CD4-positive, alpha-beta T cell treated with Interleukin-1 beta for 1 hour (primary cell): ENCODE measurements around the gene TKT.

Source experiments
- DNase-seq, 2 donors: peaks; one replicate each; pipeline ENCODE4 v3.0.0-alpha.2; 2020 to 2022

TKT gene

DNA sequence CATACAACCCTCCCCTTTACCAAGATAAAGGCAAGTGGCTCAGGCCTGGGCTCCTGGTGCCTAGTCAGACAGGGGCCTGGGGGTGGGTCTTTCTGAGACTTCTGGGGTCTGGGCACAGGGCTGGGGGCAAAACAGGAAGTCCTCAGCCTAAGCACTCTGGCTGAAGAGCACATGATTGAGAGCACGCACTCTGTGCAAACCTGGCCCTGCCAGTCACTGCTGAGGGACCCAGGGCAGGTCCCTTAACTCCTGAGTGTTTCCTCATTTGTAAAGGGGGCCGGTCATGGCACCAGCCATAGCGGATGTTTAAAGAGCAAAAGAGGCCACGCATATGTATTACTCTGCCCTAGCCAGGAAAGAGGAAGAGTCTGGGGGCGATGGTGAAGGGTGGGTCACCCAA lies 16.0 kb downstream of the TKT start:
- DNase-seq: no peak

DNA sequence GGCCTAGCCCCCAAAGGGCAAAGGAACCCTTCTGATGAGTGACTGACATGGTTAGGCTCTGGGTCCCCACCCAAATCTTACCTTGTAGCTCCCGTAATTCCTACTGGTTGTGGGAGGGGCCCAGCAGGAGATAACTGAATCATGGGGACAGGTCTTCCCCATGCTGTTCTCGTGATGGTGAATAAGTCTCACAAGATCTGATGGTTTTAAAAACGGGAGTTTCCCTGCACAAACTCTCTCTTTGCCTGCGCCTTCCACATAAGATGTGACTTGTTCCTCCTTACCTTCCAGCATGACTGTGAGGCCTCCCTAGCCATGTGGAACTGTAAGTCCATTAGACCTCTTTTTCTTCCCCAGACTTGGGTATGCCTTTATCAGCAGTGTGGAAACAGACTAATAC lies 16.9 kb downstream of the TKT start:
- DNase-seq: no peak

DNA sequence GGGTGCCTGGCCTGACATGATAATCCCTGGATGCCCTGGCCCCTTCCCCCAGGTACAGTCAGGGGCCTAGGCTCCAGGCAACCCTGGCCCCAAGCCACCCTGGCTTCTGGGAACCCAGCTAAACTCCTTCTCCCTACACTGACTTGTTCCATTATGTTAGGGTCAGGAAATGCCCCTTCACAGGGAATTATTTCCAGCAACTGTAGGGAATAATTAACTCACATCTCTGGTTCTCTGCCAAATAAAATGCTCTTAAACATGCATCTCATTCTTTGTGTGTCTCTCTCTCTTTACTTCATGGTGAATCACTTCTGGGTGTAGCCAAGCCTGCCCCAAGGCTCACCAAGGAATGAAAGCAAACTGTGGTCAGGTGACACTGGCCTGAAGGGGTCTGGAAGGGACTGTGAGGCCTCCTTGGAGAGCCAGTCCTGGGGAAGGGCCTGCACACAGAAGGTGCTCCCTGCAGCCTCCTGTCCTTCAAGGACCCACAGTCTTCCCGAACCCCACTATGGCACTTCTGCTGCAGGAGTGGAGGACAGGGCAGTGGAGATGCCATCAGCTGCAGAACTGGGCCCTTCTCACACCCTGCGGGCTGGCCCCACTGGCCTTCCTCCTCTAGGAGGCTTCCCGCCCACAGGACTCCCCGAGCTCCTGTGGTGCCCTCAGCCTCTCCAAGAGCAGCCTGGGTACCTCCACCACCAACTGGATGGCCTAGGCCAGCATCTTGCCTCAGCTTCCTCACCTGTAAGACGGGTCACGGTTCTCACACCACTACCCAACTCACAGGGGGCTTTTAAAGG lies 17.6 kb downstream of the TKT start:
- no peak for DNase-seq

DNA sequence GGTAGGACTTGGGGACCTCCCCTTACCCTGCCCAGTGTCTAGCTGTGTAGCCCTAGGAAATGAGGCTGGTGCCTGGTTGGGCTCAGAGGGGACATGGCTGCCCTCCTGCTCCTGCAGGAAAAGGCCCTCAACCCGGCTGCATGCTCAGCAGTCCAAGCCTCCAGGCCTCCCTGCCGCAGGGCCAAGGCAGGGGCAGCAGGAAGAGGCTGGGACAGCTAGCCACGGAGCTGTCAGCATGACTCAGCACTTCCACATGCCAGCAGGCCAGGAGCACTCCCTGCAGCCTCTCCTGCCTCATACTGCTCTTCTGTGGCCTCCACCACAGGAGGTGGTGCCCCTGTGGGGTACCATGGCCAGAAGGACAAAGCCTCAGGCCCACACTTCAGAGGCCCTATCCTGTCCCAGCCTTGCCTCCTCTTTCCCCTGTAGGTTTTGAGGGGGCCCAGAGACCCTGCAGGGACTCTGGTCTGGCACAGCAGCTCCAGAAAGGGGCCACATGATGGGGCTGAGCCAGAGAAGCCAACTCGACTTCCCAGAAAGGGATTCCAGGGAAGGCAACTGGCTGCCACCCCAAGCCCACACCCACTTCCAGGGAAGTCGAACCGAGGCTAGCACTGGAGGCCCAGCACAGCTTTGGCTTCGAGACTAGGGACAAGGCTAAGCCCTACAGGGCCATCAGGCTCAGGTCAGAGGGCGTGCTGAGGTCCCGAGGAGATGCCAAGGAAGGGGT lies 19.5 kb downstream of the TKT start:
- DNase-seq: peak in 1 of 2 donors; percentile 22

DNA sequence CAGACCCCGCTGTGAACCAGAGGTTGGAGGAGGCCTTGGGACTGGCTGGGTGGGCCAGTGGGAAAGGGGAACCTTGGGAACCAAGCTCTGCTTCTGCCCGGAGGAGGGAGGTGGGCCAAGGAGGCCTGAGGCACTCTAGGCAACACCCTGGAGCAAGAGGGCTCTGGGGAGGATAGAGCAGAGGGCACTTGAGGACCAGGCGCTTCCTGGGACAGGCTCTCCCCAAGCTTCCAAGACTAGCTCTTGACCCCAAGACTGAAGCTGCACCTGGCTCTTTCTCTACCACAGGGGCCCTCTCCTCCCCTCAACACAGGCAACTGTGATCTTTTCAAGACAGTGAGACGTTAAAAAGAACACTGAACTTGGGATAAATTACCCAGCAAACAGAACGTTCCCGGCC lies 20.3 kb downstream of the TKT start:
- DNase-seq: no peak

DNA sequence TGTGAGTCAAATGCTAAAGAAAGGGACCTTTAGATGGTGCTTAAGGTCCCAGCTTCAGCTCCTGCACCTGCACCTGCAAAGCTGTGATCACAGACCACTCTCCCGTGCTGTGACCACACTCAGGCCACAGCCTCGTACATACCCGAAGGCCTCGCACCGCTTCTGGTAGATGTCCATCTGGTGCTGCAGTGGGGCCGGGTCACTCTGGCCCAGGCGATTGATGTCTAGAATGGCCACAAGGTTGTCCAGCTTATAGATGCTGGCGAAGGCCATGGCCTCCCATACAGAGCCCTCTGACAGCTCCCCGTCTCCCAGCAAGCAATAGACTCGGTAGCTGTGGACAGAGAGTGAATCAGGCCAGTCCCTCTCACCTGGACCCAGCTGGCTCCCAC lies 21.0 kb downstream of the TKT start:
- DNase-seq: no peak

DNA sequence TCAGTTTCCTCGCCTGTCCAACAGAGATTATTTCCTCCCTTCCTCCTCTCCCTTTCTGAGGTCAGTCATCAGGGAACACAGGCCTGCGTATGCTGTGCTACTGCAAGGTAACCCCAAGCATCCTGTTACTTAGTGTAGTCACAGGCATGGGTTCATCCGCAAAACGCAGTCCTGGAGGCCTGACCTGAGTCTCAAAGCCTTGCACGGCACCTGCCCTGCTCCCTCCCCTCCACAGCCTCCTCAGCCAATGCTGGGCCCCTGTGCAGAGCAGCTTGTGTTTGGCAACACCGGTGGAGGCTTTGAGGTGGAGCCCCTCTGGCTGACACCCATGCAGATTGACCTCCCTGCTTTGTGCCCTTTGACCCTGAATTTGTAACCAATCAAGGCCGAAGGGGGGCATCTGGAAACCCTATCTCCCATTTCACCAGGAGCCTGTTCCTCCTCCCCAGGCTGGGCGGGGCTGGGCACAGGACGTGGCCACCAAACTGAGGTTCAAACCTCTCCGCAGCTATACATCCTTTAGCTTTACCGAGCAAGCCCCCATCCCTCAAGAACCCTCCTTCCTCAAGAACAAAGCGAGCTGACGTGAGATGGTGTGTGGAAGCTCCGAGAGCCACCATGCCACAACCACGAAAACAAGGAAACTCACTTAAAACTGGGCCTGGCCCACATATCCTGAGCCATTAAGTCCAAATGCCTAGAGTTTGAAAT lies 21.5 kb downstream of the TKT start:
- DNase-seq: no peak

DNA sequence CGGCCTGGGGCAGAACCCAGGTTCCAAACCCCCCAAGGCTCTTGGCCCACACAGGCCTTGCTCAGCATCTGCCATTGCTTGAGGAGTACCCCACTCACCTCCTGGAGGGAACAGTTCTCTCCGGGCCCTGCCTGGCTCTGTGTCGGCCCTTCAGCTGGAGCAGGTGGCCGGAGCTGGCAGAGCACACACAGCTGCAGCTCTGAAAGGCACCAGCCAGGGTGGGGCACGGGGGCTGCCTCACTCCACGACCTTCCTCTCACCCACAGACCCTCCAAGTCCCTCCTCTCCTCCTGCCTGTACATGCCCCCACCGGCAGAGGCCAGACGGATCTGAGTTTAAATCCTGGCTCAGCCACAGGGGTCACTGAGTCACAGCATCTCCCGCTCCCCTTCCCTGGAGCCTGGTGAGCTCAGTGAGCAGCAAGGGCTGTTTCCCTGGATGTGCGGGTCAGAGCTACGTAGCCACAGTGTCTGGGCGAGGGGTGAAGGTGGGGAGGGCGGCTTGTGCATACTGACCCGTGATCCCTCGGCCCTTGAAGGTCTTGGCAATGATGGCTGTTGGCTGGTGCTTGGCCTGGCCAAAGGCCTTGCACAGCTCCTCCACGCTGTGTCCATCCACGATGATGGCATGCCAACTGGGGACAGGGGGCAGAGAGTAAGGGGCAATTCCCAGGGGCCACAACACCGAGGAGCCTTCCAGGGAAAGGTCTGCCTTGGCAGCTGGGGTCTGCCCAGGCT lies 23.0 kb downstream of the TKT start:
- DNase-seq: no peak

DNA sequence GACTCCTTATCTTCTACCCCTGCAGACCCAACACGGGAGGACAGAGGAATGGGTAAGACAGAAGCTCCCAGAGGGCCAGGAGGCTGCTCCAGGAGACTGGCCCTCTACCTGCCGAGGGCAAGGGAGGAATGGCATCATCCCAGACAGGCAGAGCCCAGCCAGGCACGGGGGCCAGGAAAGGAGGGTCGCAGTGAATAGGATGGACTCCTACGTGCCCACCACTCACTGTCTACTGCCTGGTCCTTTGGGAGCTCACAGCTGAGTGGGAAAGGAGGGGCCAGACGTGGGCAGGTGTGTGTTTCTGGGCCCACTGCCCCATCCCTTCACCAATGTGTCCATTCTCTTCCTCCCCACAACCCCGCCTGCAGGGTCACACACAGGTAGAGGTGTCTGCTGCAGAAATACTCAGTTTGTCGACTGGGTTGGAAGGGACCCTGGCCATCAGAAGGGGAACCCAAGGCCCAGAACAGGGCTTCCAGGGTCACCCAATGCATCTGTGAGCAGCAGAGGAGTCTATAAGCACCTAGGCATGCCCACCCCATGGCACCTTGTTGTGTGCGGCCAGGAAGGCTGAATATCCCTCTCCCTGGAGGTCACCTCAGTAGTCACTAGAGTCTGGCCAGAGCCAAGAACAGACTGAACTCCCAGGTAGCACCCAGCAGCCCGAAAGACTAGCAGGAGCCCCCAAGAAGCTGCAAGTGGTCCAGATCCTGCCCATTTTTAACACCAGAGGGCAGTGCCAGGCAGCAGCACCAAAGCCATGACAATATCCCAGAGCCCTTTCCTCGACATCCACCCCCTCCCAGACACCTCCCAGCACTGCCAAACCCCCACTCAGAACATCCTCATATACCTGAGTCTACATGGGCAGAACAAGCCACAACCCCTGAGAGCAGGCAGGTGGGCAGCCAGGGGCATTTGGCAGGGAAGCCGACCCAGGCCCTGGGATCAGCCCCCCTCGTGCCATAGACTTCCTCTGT lies 24.0 kb downstream of the TKT start:
- no peak for DNase-seq

DNA sequence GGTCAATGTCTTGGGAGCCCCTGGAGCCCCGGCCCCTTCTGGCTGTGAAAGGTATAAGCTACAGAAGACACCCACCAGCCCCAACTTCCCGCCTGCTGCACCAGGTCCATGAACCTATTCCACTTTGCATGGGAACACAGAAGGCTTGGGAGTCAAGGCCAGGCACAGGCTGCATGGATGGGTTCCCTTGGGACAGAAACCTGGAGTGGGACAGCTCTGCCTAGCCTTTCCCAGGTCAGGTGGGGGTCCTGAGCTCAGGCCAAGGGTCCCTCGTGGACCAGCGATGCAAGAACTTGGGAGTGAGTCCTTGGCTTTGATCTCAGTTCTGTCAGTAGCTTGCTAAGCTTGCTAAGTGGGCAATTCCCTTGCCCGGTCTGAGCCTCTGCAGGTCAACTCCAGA lies 25.0 kb downstream of the TKT start:
- no peak for DNase-seq

DNA sequence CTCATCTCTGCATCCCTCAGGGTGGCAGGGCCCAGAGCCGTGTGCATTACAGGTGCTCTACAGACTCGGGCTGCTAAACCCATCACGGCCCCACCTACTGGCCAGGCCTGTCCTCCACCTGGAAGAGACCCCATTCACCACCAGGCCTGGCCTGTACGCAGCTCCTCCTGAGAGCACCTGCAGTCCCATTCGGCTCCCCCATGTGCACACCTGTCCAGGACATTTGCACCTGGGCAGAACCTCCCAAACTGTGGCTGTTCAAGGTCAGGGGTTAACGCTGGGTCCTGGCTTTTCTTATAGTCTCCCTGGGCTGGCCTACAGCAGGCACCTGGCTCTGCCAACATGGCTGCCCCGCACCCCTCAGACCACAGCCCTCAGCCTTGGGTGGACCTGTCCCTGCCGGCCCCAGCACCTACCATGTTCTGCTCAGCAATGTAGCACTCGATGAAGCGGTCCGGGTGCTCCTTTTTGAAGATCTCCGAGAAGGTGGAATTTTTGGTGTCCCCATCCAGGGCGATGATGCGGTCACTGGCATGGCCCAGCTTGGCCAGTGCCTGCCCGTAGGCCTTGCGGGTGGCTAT lies 25.7 kb downstream of the TKT start:
- DNase-seq: no peak

DNA sequence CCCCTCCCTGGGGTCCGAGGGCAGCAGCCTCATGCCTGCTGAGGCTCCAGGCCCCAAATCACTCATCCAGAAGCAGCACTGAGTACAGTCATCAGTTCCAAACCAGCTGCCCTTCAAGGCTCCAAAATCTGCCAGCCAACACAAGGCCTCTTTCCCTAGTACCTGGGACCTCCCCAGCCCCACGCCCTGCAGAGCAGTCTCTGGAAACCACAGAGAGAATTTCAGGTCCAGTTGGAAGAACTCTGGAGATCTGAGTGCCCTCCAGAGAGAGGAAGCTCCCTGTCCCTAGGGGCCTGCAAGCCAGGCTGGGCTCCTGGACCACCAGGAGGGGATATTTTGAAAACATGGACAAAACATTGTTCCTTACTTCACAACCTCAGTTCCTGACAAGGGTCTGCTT lies 26.2 kb downstream of the TKT start:
- DNase-seq: no peak

DNA sequence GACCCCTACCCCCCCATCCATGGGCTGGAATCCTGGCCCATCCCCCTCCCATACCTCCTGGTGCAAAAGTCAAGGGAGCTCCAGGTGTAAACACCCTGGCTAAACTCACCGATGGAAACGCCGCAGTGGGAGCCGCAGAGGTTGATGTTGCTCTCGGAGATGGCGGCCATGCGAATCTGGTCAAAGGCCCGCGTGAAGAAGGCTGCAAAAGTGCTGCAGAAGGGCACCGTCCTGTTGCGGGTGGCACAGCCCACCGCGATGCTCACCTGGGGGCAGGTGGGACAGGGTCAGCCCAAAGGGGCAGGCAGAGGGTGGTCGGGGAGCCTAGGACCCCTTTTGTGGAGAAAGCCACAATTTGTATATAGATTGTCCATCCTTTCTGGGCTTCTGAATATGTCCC lies 26.7 kb downstream of the TKT start:
- DNase-seq: no peak

DNA sequence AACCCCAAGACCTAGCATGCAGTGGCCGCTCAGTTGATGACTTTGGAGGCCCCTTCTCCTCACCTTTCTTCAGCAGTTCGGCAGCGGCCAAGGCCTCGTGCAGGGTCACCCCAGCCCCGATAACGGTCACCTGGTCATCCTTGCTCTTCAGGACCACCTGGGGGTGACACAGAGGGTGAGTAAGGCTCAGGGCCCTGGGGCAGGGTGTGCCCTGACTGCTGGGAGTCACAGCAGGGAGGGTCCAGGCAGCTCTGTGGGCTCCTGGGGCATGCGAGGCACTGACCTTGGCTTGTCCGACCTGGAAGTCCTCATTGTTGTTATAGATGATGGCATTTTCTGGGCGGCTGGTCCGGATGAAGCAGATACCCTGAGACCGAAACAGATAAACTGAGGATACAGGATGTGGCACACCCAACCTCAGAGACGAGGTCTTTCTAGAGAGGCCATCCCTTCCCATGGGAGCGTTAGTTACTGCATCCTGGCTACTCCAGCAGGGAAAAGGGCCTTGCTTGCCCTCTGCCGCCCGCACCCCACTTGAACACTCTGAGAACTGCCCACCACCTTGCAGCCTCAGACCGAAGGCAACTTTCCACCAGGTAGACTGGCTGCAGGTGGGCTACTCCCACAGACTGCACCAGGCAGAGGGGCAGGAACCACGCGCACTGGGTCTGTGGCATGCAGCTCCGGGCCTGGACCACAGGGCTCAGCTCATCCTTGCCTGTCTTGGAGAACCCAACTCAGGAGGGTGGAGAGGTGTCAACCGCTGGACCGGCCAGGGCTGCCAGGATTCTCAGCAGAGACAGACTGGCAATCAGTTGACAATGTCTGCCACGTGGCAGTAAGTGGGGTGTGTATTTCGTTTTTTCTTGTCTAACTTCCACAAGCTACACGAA lies 27.6 kb downstream of the TKT start:
- no peak for DNase-seq

DNA sequence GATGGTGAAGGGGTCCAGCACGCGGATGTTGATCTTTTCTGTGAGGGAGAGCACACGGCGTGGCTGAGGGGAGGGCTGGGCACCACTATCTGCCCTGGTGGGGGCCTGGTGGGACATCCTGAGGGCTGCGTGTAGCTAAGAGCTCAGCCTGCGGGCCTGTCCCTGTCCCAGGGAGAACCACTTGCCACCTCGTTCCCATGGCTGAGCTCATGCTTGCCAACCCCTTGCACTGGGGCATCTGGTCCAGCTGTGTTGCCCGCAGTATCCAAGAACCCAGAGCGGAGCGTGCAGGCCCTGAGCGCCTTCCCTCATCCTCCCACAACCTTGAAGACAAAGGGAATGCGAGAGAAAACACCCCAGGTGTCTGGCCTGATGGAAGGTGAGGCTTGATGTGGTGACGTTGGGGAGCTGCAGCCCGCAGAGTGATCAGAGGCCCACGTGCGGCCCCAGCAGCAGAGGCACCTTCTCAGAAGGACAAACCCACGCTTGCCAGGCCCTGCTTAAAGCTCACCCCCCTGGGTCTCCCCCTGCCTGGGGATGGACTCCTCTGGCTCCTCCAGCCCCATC lies 28.9 kb downstream of the TKT start:
- DNase-seq: no peak

DNA sequence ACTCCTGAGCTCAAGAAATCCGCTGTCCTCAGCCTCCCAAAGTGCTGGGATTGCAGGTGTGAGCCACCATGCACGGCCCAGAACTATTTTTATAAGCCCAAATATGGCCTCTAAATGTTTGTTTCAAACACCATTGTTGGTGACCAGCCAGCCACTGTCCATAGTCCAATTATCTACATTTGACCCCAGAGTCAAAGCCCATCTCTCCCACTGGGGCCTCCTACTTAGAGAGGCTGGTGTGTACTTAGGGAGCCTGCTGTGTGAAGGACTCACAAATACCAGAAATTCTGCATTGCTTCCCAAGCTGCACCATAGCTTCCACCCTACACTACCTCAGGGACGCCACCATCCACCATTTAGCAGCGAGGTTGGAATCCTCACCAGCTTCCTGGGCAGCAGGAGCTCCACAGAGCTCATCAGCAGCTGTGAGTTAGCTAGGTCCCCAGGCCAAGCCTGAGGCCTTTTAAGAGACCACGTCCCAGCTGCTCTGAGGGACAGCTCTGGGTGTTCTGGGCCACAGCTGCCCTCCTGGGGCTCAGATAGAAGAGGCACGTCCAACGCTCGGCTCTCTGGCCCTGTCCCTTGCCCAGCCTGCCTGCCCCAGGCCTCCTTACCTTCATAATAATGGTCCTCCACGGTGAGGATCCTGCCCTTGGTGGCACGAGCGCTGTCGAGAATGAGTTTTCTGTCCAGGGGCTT lies 29.5 kb downstream of the TKT start:
- DNase-seq: no peak

DNA sequence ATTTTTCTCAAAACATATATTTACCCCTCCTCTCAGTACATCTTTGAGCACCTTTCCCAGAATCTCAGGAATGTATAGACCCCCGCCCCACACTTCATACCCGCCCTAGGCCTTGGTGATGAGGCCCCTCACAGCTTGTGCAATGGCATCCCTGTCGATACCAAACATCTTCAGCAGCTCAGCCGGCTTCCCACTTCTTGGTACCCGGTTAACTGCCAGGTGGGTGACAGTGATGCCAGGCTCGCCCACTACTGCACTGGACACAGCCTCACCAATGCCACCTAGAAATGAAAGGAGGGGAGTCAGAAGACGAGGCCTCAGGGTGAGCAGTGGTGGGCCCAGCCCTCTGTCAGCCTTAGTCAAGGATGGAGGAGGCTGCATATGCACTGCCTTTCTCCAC lies 30.2 kb downstream of the TKT start:
- DNase-seq: no peak

DNA sequence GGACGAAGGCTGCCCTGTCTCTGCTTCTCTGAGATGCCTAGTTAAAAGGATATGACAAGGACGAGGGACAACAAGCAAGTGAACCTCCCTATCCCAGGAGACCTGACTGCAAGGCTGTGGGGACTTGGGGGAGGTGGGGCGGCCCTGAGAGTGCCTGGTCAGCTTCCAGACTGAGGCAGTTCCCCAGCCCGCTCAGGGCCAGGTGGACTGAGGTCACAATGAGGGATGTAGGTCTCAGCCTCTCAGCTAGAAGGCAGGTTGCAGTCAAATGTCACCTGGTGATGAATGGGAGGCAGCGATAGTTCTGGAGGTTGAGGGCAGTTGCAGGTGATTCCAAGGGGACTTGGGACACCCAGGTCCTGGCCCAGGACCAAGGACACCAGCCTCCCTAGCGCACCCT lies 30.6 kb downstream of the TKT start:
- DNase-seq: no peak

DNA sequence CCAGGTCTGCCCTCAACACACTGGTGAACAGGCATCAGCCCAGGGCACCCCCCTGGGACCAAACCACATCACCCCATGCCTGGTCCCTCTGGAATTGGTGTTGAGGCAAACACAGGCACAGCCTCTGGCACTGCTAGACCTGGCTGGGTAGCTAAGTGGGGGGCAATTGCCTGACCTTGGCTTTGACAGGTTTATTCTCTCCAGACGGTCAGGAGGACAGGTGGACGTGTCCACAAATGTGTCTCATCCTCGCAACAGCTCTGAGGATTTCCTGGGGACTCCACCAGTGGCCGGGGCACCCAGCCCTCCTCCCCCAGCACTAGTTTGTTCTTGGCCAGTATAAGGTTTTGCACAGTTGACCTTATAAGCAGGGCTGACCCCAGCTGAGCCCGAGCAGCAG lies 31.3 kb downstream of the TKT start:
- DNase-seq: no peak

DNA sequence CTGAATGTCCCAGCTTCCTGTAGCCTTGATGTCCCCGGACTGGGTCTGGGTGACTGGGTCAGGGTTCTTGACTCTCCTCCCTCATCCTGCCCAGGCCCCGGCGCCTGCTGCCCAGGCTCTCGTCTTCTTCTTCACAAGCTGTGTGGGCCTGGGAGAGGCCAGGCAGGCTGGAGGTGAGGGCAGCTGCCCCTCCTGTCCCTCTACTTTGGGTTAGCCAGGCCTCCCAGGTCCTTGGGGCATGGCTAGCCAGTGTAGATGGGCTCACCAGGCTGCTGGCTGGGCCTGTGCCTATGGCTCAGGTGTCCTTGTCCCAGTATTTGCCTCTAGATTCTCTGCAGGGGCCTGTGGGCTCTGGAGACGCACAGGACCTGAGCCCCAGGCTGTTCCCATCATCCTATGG lies 31.8 kb downstream of the TKT start:
- no peak for DNase-seq
